GM18526 (cell line): Measurements from ENCODE around the gene WWTR1.

Source experiments
- POLR2A ChIP-seq: IDR thresholded peaks from 3 replicates; pipeline ENCODE4 v1.6.1; 2011; ENCODE audit not compliant: insufficient read length; ENCODE audit errors: extremely low read depth

Gene WWTR1

GRCh38 chr3:149660462-149660861, 2.6 kb upstream of the WWTR1 start:
- TF ChIP-seq POLR2A = no peak

- no peak for TF ChIP-seq POLR2A
These were observed 1.1 kb upstream of the WWTR1 start for GRCh38 chr3:149658744-149659497.

GRCh38 chr3:149657321-149657925, 402 bp downstream of the WWTR1 start:
- no peak for TF ChIP-seq POLR2A

- no peak for TF ChIP-seq POLR2A
These were observed 1.8 kb downstream of the WWTR1 start for GRCh38 chr3:149655826-149656574.

- no peak for TF ChIP-seq POLR2A
These were observed 3.6 kb downstream of the WWTR1 start for GRCh38 chr3:149654188-149654601.

GRCh38 chr3:149653564-149653963, 4.3 kb downstream of the WWTR1 start:
- TF ChIP-seq POLR2A = no peak

- TF ChIP-seq POLR2A = no peak
These were observed 4.7 kb downstream of the WWTR1 start for GRCh38 chr3:149653136-149653535.

- TF ChIP-seq POLR2A = no peak
These were observed 7.0 kb downstream of the WWTR1 start for GRCh38 chr3:149650828-149651227.

- no peak for TF ChIP-seq POLR2A
These were observed 9.3 kb downstream of the WWTR1 start for GRCh38 chr3:149648525-149648924.

- TF ChIP-seq POLR2A = no peak
These were observed 10.0 kb downstream of the WWTR1 start for GRCh38 chr3:149647812-149648211.

- TF ChIP-seq POLR2A = no peak
These were observed 10.5 kb downstream of the WWTR1 start for GRCh38 chr3:149647285-149647684.

- no peak for TF ChIP-seq POLR2A
These were observed 11.6 kb downstream of the WWTR1 start for GRCh38 chr3:149646181-149646766.

- TF ChIP-seq POLR2A = no peak
These were observed 13.9 kb downstream of the WWTR1 start for GRCh38 chr3:149643963-149644362.

GRCh38 chr3:149643482-149643798, 14.4 kb downstream of the WWTR1 start:
- no peak for TF ChIP-seq POLR2A

GRCh38 chr3:149640976-149641728, 16.7 kb downstream of the WWTR1 start:
- no peak for TF ChIP-seq POLR2A
